Panc1 (cell line): ENCODE data around the gene MPP2. TPM values are rescaled to one million over a fixed set of nuclear protein-coding genes. Genes with fewer than 3 reads are reported as not detected.

Experiments
- ATAC-seq: fragments of 200-7000 bp; cut with Tn5 transposase; 2 replicates; pipeline ENCODE4 v1.9.1; 2020; ENCODE audit warnings: mild to moderate bottlenecking, moderate library complexity
- BruUV-seq: library from RNA; stranded (reverse); fragments of 400-500 nt; replicated peaks from 2 replicates; lab custom pipeline; 2021; lab: Mats Ljungman, UMichigan
- CTCF ChIA-PET: fragments of 300-600 bp; sonication (Branson Sonifier 250); formaldehyde crosslinking; loops from one replicate; lab custom pipeline; 2022; ENCODE audit warnings: antibody characterized with exemption; lab: Charles Lee
- POLR2A ChIA-PET: fragments of 300-600 bp; sonication (Branson Sonifier 250); formaldehyde crosslinking; loops from one replicate; lab custom pipeline; 2022; ENCODE audit warnings: antibody characterized with exemption; lab: Charles Lee
- DNase-seq: peaks from one replicate; pipeline ENCODE4 v3.0.0-alpha.2; 2010; ENCODE audit warnings: low read depth, low spot score
- H3K27ac ChIP-seq: 2 replicates; pipeline ENCODE4 v1.5.1; 2011; ENCODE audit warnings: mild to moderate bottlenecking, low read length, inconsistent platforms
- H3K27me3 ChIP-seq: fragments of 200-500 bp; sonication (Bioruptor generic); 2 replicates; pipeline ENCODE4 v1.6.0; 2014; ENCODE audit warnings: low read length, inconsistent platforms; ENCODE audit not compliant: control insufficient read depth, insufficient read depth
- H3K36me3 ChIP-seq: fragments of 200-500 bp; sonication (Bioruptor generic); 2 replicates; pipeline ENCODE4 v1.5.1; 2014; ENCODE audit warnings: inconsistent platforms, mild to moderate bottlenecking, low read length, moderate library complexity; ENCODE audit not compliant: control insufficient read depth, insufficient read depth
- H3K4me1 ChIP-seq: 2 replicates; pipeline ENCODE4 v1.5.1; 2011; ENCODE audit warnings: inconsistent platforms, mild to moderate bottlenecking, low read length, moderate library complexity; ENCODE audit not compliant: control insufficient read depth, insufficient read depth
- H3K4me3 ChIP-seq, 2 experiments: 2 replicates each; pipeline ENCODE4 v1.5.1; 2011 to 2012; ENCODE audit warnings: low read depth in 2 of 2, low read length in 2 of 2, mild to moderate bottlenecking in 2 of 2, inconsistent platforms in 1 of 2, moderate library complexity in 1 of 2
- H3K9me3 ChIP-seq: fragments of 200-500 bp; sonication (Bioruptor generic); 2 replicates; pipeline ENCODE4 v1.5.1; 2014; ENCODE audit warnings: low read depth, mild to moderate bottlenecking, inconsistent platforms, low read length, moderate library complexity; ENCODE audit not compliant: control insufficient read depth, insufficient read depth
- CTCF ChIP-seq: fragments of 450-650 bp; IDR thresholded peaks from 2 replicates; pipeline ENCODE4 v1.5.1; 2017; ENCODE audit warnings: mild to moderate bottlenecking
- POLR2AphosphoS5 ChIP-seq: IDR thresholded peaks from 2 replicates; pipeline ENCODE4 v1.6.1; 2012; ENCODE audit warnings: mild to moderate bottlenecking, low read depth, low read length, moderate library complexity
- REST ChIP-seq, 2 experiments: IDR thresholded peaks; 2 replicates each; pipeline ENCODE4 v1.6.1; 2011 to 2012; ENCODE audit warnings: low read depth in 2 of 2, control low read depth in 1 of 2, low read length in 1 of 2, mild to moderate bottlenecking in 1 of 2, moderate library complexity in 1 of 2; ENCODE audit not compliant: insufficient read depth in 1 of 2
- SIN3A ChIP-seq: IDR thresholded peaks from 2 replicates; pipeline ENCODE4 v1.6.1; 2012; ENCODE audit warnings: low read depth, mild to moderate bottlenecking, low read length, moderate library complexity, borderline replicate concordance; ENCODE audit not compliant: insufficient read depth
- TCF7L2 ChIP-seq: IDR thresholded peaks from 2 replicates; pipeline ENCODE4 v1.6.1; 2011; ENCODE audit warnings: mild to moderate bottlenecking, low read depth, low read length, inconsistent platforms
- in situ Hi-C: cut with HindIII; loops from 2 replicates; pipeline ENCODE4 v1.10.0; 2016; ENCODE audit warnings: low sequenced_read_pairs, low pct_unique_long_range_greater_than_20kb
- intact Hi-C: fragments of 100-400 bp; cut with micrococcal nuclease; formaldehyde crosslinking; loops from one replicate; pipeline ENCODE4 v1.10.0; 2022; ENCODE audit not compliant: unreplicated experiment
- total RNA-seq: library from RNA; stranded (reverse); gene quantifications from one replicate; pipeline ENCODE4 v1.2.1, GENCODE V29; 2021; ENCODE audit not compliant: unreplicated experiment

MPP2 gene
- total RNA-seq, 1 experiment from 2014 or later, result 3.5 TPM

- in situ Hi-C loops, result no loop called here
- Histone ChIP-seq H3K36me3 (no peaks in the 10 kb centered on the region), H3K4me3 (no peak overlapping the region), H3K4me1 (no peaks in the 10 kb centered on the region), H3K27me3 (no peaks in the 10 kb centered on the region), H3K9me3 (no peaks in the 10 kb centered on the region), H3K27ac (no peak overlapping the region)
- ATAC-seq, result no peak
- no peak for DNase-seq
- no TSS peak for BruUV-seq
- CTCF ChIA-PET, result no interaction called here
- intact Hi-C loops, result no loop called here
- TF ChIP-seq POLR2AphosphoS5 (no peak), CTCF (no peak), TCF7L2 (no peak)
- POLR2A ChIA-PET, result no interaction called here
Measured at GRCh38 chr17:43890240-43890639, 17.1 kb downstream of the MPP2 start.

- DNase-seq (no peak), ATAC-seq (no peak)
- Histone ChIP-seq H3K27me3 (no peaks in the 10 kb centered on the region), H3K4me1 (no peaks in the 10 kb centered on the region), H3K9me3 (no peaks in the 10 kb centered on the region), H3K36me3 (no peaks in the 10 kb centered on the region), H3K4me3 (no peak overlapping the region), H3K27ac (no peak overlapping the region)
- POLR2A ChIA-PET, result no interaction called here
- CTCF ChIA-PET, result no interaction called here
- intact Hi-C loops, result no loop called here
- TF ChIP-seq POLR2AphosphoS5 (no peak), REST (IDR thresholded peaks at IDR 0.05; ENCODE audit: insufficient read depth in 1 of 2, low read depth in 2 of 2, low read length in 1 of 2) (no peak), SIN3A (no peak), CTCF (no peak), TCF7L2 (no peak)
- BruUV-seq, result no TSS peak
- in situ Hi-C loops, result no loop called here
Measured at GRCh38 chr17:43888548-43888947, 18.8 kb downstream of the MPP2 start.
